HG03095 (cell line): Measurements from ENCODE around the gene CYP1A1.

Experiments
- ATAC-seq: cut with Tn5 transposase; IDR thresholded peaks from one replicate; pipeline ENCODE4 v1.9.1; 2021; ENCODE audit warnings: moderate library complexity; ENCODE audit not compliant: unreplicated experiment

CYP1A1 gene

DNA sequence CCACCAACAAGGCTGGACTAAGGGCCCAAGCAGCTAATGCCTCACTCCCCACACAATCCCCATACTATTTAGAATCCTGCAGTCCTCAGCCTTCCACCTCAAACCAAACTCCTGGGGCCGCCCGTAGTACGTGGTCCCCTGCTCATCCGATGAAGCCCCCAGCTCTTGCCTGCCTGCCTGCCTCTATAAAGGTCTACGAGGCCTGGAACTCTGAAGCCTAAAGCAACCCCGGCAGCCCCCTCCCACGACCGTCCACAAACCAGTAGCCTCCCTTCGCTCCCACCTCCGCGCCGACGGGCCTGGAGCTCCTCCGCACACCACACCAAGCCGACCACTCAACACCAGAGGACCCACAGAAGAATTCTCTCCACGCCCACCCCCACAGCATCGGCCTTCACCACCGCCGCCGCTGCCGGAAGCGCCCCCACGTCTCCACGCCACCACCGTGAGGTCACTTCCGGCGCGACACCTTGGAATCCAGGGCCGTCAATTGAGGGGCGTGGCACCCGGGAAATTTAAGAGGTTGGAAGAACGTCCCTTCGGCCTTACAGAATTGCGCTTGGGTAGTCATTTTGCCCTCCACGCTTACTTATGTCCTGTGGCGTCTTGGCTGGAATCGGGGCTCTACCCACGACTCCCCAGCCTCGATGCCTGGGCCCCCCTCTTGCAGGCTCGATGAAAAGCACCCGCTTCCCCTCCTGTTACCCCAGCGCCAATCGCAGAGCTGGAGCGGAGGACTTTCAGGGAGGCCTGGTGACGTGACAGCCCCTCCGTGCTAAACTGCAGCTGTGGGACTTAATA is 29.5 kb downstream of the CYP1A1 start, which contains the start of gene EDC3:
EDC3 (minus strand) TSS at position 428 of the 801 bp plus-strand sequence. CDS start 20,900 bp downstream, outside the sequence.
- ATAC-seq, result no peak

DNA sequence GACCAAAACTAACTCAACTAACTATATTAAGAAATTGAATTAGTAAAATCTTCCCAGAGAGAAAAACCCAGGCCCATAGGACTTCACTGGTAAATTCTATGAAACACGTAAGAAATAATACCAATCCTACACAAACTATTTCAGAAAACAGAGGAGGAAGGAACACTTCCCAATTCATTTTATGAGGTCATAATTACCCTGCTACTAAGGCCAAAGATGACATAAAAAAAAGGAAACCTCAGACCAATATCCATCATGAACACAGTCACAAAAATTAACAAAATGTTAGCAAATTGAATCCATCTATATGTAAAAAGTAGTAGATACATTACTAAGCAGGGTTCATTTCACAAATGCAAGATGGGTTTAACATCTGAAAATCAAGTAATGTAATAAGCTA is 33.0 kb downstream of the CYP1A1 start:
- no peak for ATAC-seq

DNA sequence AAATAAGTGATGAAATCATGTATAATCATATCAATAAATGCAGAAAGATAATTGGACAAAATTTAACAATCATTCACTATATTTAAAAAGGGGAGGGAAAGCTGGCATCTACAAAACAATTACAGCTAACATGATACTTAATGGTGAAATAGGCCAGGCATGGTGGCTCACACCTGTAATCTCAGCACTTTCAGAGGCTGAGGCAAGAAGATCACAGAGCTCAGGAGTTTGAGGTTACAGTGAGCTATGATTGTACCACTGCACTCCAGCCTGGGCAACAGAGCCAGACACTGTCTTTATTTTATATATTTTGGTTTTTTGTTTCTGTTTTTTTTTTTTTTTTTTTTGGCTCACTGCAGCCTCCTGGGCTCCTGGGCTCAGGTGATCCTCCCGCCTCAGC is 41.6 kb downstream of the CYP1A1 start:
- ATAC-seq, result no peak

DNA sequence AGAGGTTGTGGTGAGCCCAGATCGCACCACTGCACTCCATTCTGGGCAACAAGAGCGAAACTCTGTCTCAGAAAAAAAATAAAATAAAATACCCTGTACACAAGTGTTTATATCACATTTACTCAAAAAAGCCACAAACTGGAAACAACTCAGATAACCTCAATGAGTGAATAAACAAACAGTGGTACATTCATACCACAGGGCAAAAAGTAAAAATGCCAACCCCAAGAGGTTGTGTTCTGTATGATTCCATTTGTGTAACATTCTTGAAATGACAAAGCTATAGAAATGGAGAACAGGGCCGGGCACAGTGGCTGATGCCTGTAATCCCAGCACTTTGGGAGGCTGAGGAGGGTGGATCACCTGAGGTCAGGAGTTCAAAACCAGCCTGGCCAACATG is 42.4 kb downstream of the CYP1A1 start:
- ATAC-seq, result no peak

DNA sequence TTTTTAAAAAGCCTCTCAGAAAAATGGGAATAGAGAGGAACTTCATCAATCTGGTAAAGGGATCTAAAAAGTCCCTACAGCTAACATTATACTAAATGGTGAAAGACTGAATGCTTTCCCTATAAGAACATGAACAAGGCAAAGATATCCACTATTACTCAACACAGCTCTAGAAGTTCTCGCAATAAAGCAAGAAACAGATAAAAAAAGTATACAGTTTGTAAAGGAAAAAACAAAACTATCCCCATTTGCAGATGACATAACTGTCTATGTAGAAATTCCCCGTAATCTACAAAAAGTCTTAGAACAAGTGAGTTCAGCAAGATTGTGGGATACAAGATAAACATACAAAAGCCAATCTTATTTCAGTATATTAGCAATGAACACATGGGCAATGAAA is 44.9 kb downstream of the CYP1A1 start:
- no peak for ATAC-seq

DNA sequence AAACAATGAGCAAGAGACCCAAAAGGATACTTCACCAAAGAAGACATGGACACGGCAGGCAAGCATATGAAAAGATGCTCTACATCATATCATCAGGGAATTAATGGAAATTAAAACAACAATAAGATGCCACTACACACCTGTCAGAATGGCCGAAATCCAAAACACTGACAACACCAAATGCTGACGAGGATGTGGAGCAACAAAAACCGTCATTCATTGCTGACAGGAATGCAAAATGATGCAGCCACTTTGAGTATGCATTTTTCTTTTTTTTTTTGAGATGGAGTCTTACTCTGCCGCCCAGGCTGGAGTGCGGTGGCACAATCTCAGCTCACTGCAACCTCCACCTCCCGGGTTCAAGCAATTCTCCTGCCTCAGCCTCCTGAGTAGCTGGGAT is 48.5 kb downstream of the CYP1A1 start:
- no peak for ATAC-seq

DNA sequence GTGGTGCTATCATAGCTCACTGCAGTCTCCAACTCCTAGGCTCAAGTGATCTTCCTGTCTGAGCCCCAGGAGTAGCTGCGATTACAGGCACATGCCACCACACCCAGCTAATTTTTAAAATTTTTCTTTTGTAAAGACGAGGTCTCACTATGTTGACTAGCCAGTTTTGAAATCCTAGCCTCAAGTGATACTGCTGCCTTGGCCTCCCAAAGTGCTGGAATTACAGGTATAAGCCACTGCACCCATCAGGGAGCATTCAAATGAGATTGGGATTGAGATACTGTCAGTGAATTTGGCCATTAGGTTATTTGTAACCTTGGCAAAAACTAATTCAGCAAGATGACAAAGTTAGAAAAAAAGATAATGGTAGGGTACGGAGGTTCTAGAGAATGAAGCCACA is 51.2 kb downstream of the CYP1A1 start:
- ATAC-seq, result no peak

DNA sequence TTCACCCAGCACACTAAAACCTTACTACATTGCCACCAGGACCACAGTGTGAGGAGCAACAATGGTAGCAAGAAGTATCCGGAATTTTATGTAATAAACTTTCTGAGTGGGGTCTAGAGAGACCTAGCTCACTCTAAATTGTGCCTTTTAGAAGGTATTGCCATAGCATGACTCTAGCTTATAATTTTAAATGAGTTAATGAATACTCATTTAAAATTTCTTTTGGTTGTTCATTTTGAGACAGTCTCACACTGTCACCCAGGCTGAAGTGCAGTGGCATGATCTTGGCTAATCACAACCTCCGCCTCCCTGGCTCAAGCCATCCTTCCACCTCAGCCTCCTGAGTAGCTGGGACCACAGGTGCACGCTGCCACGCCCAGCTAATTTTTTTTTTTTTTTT is 55.7 kb downstream of the CYP1A1 start:
- no peak for ATAC-seq
